CD8-positive, alpha-beta memory T cell (primary cell): ENCODE results near the gene SLC39A6. TPM values are rescaled to one million over a fixed set of nuclear protein-coding genes. Genes with fewer than 3 reads are reported as not detected.
"Not testable (repeated sequence)": the region's sequence is repeated elsewhere in the genome, so short reads cannot be mapped to it uniquely, and the experiment has no call there.

Experiments
- CTCF ChIA-PET: fragments of 350-600 bp; sonication (Branson Sonifier 250); formaldehyde crosslinking; loops from one replicate; lab custom pipeline; 2021; ENCODE audit warnings: antibody characterized with exemption; lab: Charles Lee
- POLR2A ChIA-PET: fragments of 350-600 bp; sonication (Branson Sonifier 250); formaldehyde crosslinking; loops from one replicate; lab custom pipeline; 2021; ENCODE audit warnings: antibody characterized with exemption; lab: Charles Lee
- DNase-seq, 5 donors: peaks; one replicate each; pipeline versions ENCODE4 v3.0.0 to v3.0.0-alpha.2; 2020 to 2022; ENCODE audit warnings: mixed read lengths in 1 of 5
- H3K27ac ChIP-seq: one replicate; pipeline ENCODE4 v1.7.0; 2013; ENCODE audit warnings: low read depth, mild to moderate bottlenecking, low read length, moderate library complexity
- H3K27me3 ChIP-seq: 2 replicates; pipeline ENCODE4 v1.7.0; 2013; ENCODE audit warnings: low read length, mild to moderate bottlenecking; ENCODE audit not compliant: insufficient read depth, poor library complexity, severe bottlenecking
- H3K36me3 ChIP-seq: 2 replicates; pipeline ENCODE4 v1.7.0; 2013; ENCODE audit warnings: mild to moderate bottlenecking, low read length, moderate library complexity; ENCODE audit not compliant: insufficient read depth
- H3K4me1 ChIP-seq: 2 replicates; pipeline ENCODE4 v1.7.0; 2013; ENCODE audit warnings: mild to moderate bottlenecking, low read length, moderate library complexity; ENCODE audit not compliant: insufficient read depth
- H3K4me3 ChIP-seq: 2 replicates; pipeline ENCODE4 v1.7.0; 2013; ENCODE audit warnings: mild to moderate bottlenecking, low read length
- H3K9me3 ChIP-seq: 2 replicates; pipeline ENCODE4 v1.7.0; 2013; ENCODE audit warnings: mild to moderate bottlenecking, low read length
- H3K27ac Mint-ChIP-seq, 8 donors: one replicate each; pipeline ENCODE4 v1.8.0; 2020 to 2021; ENCODE audit warnings: mixed read lengths in 8 of 8, mild to moderate bottlenecking in 6 of 8, inconsistent platforms in 3 of 8, moderate library complexity in 3 of 8
- H3K27me3 Mint-ChIP-seq, 2 donors: one replicate each; pipeline ENCODE4 v1.8.0; 2020 to 2021; ENCODE audit warnings: mixed read lengths in 2 of 2, mild to moderate bottlenecking in 1 of 2, moderate library complexity in 1 of 2
- H3K36me3 Mint-ChIP-seq, 3 donors: one replicate each; pipeline ENCODE4 v1.8.0; 2020 to 2021; ENCODE audit warnings: mixed read lengths in 3 of 3, inconsistent platforms in 1 of 3, mild to moderate bottlenecking in 1 of 3
- H3K4me1 Mint-ChIP-seq, 3 donors: one replicate each; pipeline ENCODE4 v1.8.0; 2020 to 2021; ENCODE audit warnings: mixed read lengths in 3 of 3, inconsistent platforms in 1 of 3, mild to moderate bottlenecking in 1 of 3
- H3K4me3 Mint-ChIP-seq, 7 donors: one replicate each; pipeline ENCODE4 v1.8.0; 2020 to 2021; ENCODE audit warnings: mixed read lengths in 7 of 7, mild to moderate bottlenecking in 6 of 7, moderate library complexity in 4 of 7, inconsistent platforms in 2 of 7
- H3K9me3 Mint-ChIP-seq, 5 donors: one replicate each; pipeline ENCODE4 v1.8.0; 2020 to 2022; ENCODE audit warnings: mixed read lengths in 5 of 5, mild to moderate bottlenecking in 3 of 5, moderate library complexity in 2 of 5, inconsistent platforms in 1 of 5
- polyA plus RNA-seq: library from polyadenylated mRNA; unstranded; fragments of 300-500 nt; fragmentation: Illumina TruSeq; gene quantifications from one replicate; pipeline ENCODE4 v1.2.3, GENCODE V29; 2021
- total RNA-seq, 2 experiments: library from RNA; stranded (reverse); gene quantifications; one replicate each; pipeline ENCODE4 v1.2.3, GENCODE V29; 2021

Gene SLC39A6
- total and polyA plus RNA-seq, 3 experiments from 2014 or later: 33.1 to 44.8 (median 43.8) TPM

DNA sequence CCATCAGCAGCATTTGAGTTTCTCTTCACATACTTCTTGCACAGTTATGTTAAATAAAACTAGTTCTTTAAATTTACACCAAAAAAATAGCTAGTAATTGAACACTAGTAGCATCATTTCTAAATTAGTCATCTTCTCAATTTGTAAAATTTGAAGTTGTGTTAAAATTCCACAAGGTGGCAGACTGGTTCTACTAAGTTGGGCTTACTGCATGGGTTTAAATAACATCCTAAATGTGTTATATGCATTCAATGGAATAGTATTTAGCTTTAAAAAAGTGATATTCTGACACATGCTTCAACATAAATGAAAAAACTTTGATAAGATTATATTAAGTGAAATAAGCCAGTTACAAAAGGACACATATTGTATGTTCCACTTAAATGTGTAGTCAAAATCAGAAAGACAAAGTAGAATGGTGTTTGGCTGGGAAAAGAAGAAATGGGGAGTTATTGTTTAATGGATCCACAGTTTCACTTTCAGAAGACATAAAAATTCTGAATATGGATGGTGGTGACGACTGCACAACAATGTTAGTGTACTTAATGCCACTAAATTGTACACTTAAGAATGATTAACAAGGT, 33.1 kb downstream of the SLC39A6 start:
- CTCF ChIA-PET: interaction anchor here (1.0 to 3.4 kb wide), 10 partner anchors 10 to 188 kb away, joined by 3 to 26 read pairs (median 4); partner anchors contain the start of gene SLC39A6
- H3K27ac Mint-ChIP-seq: no peak overlapping the region
- Histone ChIP-seq H3K9me3 (no peaks in the 10 kb centered on the region), H3K36me3 (no peaks in the 10 kb centered on the region), H3K4me1 (no peaks in the 10 kb centered on the region), H3K27ac (no peak overlapping the region), H3K4me3 (no peak overlapping the region), H3K27me3 (no peaks in the 10 kb centered on the region)
- no peaks in the 10 kb centered on the region for H3K36me3 Mint-ChIP-seq
- no peak overlapping the region for H3K4me3 Mint-ChIP-seq
- peak in 2 of 5 donors; percentile 30 to 31 for DNase-seq
- H3K4me1 Mint-ChIP-seq: peaks cover 12 to 15% (median 12%) of the 10 kb centered on the region in 3 donors
- no peaks in the 10 kb centered on the region for H3K9me3 Mint-ChIP-seq
- POLR2A ChIA-PET: no interaction called here
- peaks cover 7 to 8% of the 10 kb centered on the region in 2 donors for H3K27me3 Mint-ChIP-seq

DNA sequence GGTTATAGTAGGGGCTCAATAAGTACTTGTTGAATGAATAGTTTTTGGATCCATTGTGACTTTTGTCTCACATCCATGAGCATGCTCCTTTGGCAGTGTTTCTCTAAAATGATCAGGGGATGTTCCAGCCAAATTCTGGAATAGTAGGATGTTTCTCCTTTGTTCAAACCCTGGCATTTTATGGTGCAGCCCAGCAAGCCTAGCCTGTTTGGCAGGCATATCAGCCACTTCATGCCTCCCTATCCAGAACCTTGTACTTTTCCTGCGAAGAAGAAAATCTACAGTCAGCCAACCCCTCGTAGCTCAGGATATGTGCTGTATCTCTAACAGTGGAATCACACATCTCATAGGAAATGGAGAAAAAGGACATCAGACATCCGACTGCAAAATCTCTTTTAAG, 34.7 kb downstream of the SLC39A6 start:
- DNase-seq: no peak
- Mint-ChIP-seq H3K27ac (no peak overlapping the region), H3K4me3 (no peak overlapping the region), H3K9me3 (no peaks in the 10 kb centered on the region), H3K4me1 (peaks cover 12 to 15% (median 12%) of the 10 kb centered on the region in 3 donors), H3K27me3 (peaks cover 4 to 8% of the 10 kb centered on the region in 2 donors), H3K36me3 (no peaks in the 10 kb centered on the region)
- Histone ChIP-seq H3K27ac (no peak overlapping the region), H3K27me3 (no peaks in the 10 kb centered on the region), H3K9me3 (no peaks in the 10 kb centered on the region), H3K36me3 (no peaks in the 10 kb centered on the region), H3K4me3 (no peak overlapping the region), H3K4me1 (no peaks in the 10 kb centered on the region)
- ChIA-PET CTCF (interaction anchor here (1.2 to 3.4 kb wide), 7 partner anchors 9 to 194 kb away, joined by 3 to 26 read pairs (median 4); no protein-coding TSS in a partner anchor), POLR2A (no interaction called here)

DNA sequence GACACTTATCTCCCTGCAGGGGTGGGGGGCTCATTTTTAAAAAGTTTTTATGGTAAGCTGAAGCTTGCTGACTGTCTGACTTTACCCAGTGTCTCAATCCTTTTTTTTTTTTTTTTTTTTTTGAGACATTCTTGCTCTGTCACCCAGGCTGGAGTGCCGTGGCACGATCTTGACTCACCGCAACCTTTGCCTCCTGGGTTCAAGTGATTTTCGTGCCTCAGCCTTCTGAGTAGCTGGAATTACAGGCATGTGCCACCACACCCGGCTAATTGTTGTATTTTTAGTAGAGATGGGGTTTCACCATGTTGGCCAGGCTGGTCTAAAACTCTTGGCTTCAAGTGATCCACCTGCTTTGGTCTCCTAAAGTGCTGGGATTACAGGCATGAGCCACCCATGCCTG, 37.0 kb downstream of the SLC39A6 start:
- H3K4me3 Mint-ChIP-seq, H3K9me3 Mint-ChIP-seq, POLR2A ChIA-PET, H3K4me1 ChIP-seq, DNase-seq, H3K4me3 ChIP-seq, H3K27ac ChIP-seq, H3K27me3 Mint-ChIP-seq, H3K36me3 ChIP-seq, H3K9me3 ChIP-seq, H3K36me3 Mint-ChIP-seq, H3K27me3 ChIP-seq: not testable (repeated sequence)
- Mint-ChIP-seq H3K4me1 (peaks cover 12 to 15% (median 12%) of the 10 kb centered on the region in 3 donors), H3K27ac (peak overlapping the region in 3 of 8 donors; percentile 16 to 77 (median 67))
- CTCF ChIA-PET: interaction anchor here (1.0 kb wide), 1 partner anchor 28 kb away, joined by 3 read pairs; no protein-coding TSS in a partner anchor

DNA sequence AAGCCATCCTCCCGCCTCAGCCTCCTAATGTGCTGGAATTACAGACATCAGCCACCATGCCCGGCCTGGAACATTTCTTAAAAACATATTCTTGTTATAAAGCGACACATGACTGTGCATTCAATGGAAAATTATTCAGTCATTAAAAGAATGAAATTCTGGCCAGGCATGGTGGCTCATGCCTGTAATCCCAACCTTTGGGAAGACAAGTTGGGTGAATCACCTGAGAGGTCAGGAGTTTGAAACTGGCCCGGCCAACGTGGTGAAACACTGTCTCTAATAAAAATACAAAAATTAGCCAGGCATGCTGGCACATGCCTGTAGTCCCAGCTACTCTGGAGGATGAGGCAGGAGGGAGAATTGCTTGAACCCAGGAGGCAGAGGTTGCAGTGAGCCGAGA, 40.1 kb downstream of the SLC39A6 start:
- Mint-ChIP-seq H3K4me3 (no peak overlapping the region), H3K4me1 (peaks cover 12 to 15% (median 12%) of the 10 kb centered on the region in 3 donors), H3K9me3 (no peaks in the 10 kb centered on the region), H3K27ac (no peak overlapping the region), H3K27me3 (peaks cover 0 to 4% of the 10 kb centered on the region in 2 donors), H3K36me3 (peaks cover 0 to 7% (median 0%) of the 10 kb centered on the region in 3 donors)
- ChIA-PET CTCF (no interaction called here), POLR2A (no interaction called here)
- Histone ChIP-seq H3K27me3 (no peaks in the 10 kb centered on the region), H3K9me3 (no peaks in the 10 kb centered on the region), H3K27ac (no peak overlapping the region), H3K36me3 (no peaks in the 10 kb centered on the region), H3K4me3 (no peak overlapping the region), H3K4me1 (no peaks in the 10 kb centered on the region)
- DNase-seq: no peak

DNA sequence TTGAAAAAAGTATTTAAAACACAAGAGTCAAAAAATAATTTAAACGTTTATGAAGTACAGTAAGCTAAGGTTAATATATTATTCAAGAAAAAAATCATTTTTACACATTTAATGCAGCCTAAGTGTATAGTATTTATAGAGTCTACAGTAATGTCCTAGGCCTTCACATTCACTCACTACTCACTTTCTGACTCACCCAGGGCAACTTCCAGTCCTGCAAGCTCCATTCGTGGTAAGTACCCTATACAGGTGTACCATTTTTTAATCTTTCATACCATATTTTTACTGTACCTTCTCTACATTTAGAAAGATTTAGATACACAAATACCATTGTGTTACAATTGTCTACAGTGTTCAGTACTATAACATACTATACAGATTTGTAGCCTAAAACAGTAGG, 40.9 kb downstream of the SLC39A6 start:
- Mint-ChIP-seq H3K27ac (no peak overlapping the region), H3K36me3 (peaks cover 0 to 7% (median 0%) of the 10 kb centered on the region in 3 donors), H3K4me3 (no peak overlapping the region), H3K27me3 (peaks cover 0 to 3% of the 10 kb centered on the region in 2 donors), H3K4me1 (peaks cover 9 to 13% (median 9%) of the 10 kb centered on the region in 3 donors), H3K9me3 (no peaks in the 10 kb centered on the region)
- H3K36me3 ChIP-seq: no peaks in the 10 kb centered on the region
- no peak overlapping the region for H3K4me3 ChIP-seq
- DNase-seq: no peak
- POLR2A ChIA-PET: no interaction called here
- no peaks in the 10 kb centered on the region for H3K9me3 ChIP-seq
- no peaks in the 10 kb centered on the region for H3K4me1 ChIP-seq
- H3K27me3 ChIP-seq: no peaks in the 10 kb centered on the region
- CTCF ChIA-PET: no interaction called here
- no peak overlapping the region for H3K27ac ChIP-seq

DNA sequence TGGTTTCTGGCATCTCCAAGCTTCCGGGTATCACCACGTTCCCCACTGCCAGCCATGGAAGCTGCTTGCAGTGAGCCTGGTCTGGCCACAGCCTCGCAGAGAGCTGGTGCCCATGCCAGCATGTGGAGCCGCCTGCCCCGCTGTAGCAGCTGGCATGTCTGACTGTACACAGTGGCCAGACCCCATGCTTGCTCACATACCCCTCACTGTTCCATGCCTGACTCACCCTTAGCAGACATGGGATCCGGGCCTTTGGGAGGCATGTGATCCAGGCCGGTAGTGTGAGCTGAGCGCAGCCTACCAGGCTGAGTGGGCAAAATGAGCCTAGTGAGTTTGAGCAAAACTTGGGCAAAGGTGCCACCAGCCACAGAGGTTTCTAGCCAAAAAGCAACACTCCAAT, 43.0 kb downstream of the SLC39A6 start:
- Mint-ChIP-seq H3K27ac (no peak overlapping the region), H3K27me3 (peaks cover 2 to 5% of the 10 kb centered on the region in 2 donors), H3K9me3 (peaks cover 4 to 5% (median 5%) of the 10 kb centered on the region in 5 donors), H3K36me3 (peaks cover 0 to 12% (median 0%) of the 10 kb centered on the region in 3 donors), H3K4me3 (no peak overlapping the region), H3K4me1 (peaks cover 0 to 2% (median 0%) of the 10 kb centered on the region in 3 donors)
- Histone ChIP-seq H3K4me1 (no peaks in the 10 kb centered on the region), H3K27me3 (no peaks in the 10 kb centered on the region), H3K27ac (no peak overlapping the region), H3K9me3 (no peaks in the 10 kb centered on the region), H3K4me3 (no peak overlapping the region), H3K36me3 (no peaks in the 10 kb centered on the region)
- DNase-seq: no peak
- POLR2A ChIA-PET: no interaction called here
- CTCF ChIA-PET: interaction anchor here (1.1 kb wide), 1 partner anchor 9 kb away, joined by 7 read pairs; no protein-coding TSS in a partner anchor

DNA sequence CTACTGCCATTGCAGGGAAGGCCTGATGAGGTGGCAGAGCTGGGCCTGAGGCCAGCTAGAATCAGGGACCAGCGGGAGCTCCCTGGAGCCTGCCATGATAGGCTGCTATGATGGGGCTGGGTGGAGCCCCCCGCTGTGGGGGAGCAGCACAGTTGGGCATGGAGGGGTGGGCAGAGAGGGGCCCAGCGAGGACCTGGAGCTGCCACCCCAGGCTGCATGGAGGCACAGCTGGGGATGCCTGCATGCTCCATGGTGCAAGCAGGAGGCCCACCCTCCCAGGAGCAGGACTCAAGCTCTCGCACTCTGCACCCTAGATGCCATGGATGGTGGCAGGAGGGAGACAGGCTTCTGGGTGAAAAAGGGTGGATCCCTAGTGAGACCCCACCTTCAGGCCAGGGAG, 43.9 kb downstream of the SLC39A6 start:
- no peak for DNase-seq
- no peaks in the 10 kb centered on the region for H3K4me1 ChIP-seq
- no peak overlapping the region for H3K4me3 ChIP-seq
- ChIA-PET CTCF (interaction anchor here (1.1 to 1.5 kb wide), 2 partner anchors 10 to 11 kb away, joined by 4 to 7 read pairs; no protein-coding TSS in a partner anchor), POLR2A (no interaction called here)
- no peak overlapping the region for H3K27ac Mint-ChIP-seq
- H3K4me3 Mint-ChIP-seq: no peak overlapping the region
- peaks cover 0 to 2% (median 0%) of the 10 kb centered on the region in 3 donors for H3K4me1 Mint-ChIP-seq
- peaks cover 2 to 10% of the 10 kb centered on the region in 2 donors for H3K27me3 Mint-ChIP-seq
- no peaks in the 10 kb centered on the region for H3K36me3 ChIP-seq
- H3K27me3 ChIP-seq: no peaks in the 10 kb centered on the region
- peaks cover 9 to 15% (median 15%) of the 10 kb centered on the region in 5 donors for H3K9me3 Mint-ChIP-seq
- no peaks in the 10 kb centered on the region for H3K9me3 ChIP-seq
- no peak overlapping the region for H3K27ac ChIP-seq
- H3K36me3 Mint-ChIP-seq: peaks cover 0 to 22% (median 0%) of the 10 kb centered on the region in 3 donors

DNA sequence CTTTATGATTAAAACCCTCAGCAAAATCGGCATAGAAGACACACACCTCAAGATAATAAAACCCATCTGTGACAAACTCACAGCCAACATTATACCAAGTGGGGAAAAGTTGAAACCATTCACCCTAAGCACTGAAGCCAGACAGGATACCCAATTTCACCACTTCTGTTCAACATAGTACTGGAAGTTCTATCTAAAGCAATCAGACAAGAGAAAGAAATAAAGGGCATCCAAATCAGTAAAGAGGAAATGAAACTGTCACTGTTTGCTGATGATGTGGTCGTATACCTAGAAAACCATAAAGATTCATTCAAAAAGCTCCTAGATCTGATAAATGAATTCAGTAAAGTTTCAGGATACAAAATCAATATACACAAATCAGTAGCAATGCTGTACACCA, 45.4 kb downstream of the SLC39A6 start:
- Histone ChIP-seq H3K4me1 (no peaks in the 10 kb centered on the region), H3K9me3 (no peaks in the 10 kb centered on the region), H3K36me3 (no peaks in the 10 kb centered on the region), H3K27me3 (no peaks in the 10 kb centered on the region), H3K4me3 (no peak overlapping the region), H3K27ac (no peak overlapping the region)
- Mint-ChIP-seq H3K4me3 (no peak overlapping the region), H3K9me3 (peaks cover 9 to 20% (median 17%) of the 10 kb centered on the region in 5 donors), H3K36me3 (peaks cover 0 to 27% (median 0%) of the 10 kb centered on the region in 3 donors), H3K27ac (no peak overlapping the region), H3K27me3 (peaks cover 4 to 19% of the 10 kb centered on the region in 2 donors), H3K4me1 (peaks cover 0 to 2% (median 0%) of the 10 kb centered on the region in 3 donors)
- ChIA-PET CTCF (interaction anchor here (1.5 kb wide), 1 partner anchor 12 kb away, joined by 4 read pairs; no protein-coding TSS in a partner anchor), POLR2A (no interaction called here)
- no peak for DNase-seq
